Thoracic aorta (tissue), 2 donors: ENCODE results near the gene SH3GL3. TPM values are rescaled to one million over a fixed set of nuclear protein-coding genes. Genes with fewer than 3 reads are reported as not detected.
A peak's percentile ranks its signal among the peaks of the same experiment; 100 is the strongest.

ENCODE experiments used
- ATAC-seq: fragments of 150-250 bp; one replicate; pipeline ENCODE4 v1.8.0; 2017; ENCODE audit warnings: low read depth; ENCODE audit not compliant: insufficient number of reproducible peaks, low FRiP score
- DNase-seq: peaks from one replicate; pipeline ENCODE4 v3.0.0-alpha.2; 2020; ENCODE audit warnings: low spot score
- H3K27ac ChIP-seq, 2 donors: fragments of 200-600 bp; sonication (generic); 1 replicate in 1 of 2; 2 replicates in 1 of 2; pipeline ENCODE4 v1.5.1; 2016; ENCODE audit warnings: mild to moderate bottlenecking in 2 of 2, moderate library complexity in 2 of 2
- H3K27me3 ChIP-seq: fragments of 200-600 bp; sonication (generic); replicated peaks from 2 replicates; pipeline ENCODE4 v1.6.0; 2016; ENCODE audit warnings: mild to moderate bottlenecking; ENCODE audit not compliant: insufficient read depth
- H3K36me3 ChIP-seq: fragments of 200-600 bp; sonication (generic); one replicate; pipeline ENCODE4 v1.5.1; 2016
- H3K4me1 ChIP-seq, 2 donors: fragments of 200-600 bp; sonication (generic); 1 replicate in 1 of 2; 2 replicates in 1 of 2; pipeline versions ENCODE4 v1.5.1 to v1.6.0; 2016; ENCODE audit warnings: low read depth in 2 of 2, mild to moderate bottlenecking in 1 of 2; ENCODE audit not compliant: control insufficient read depth in 1 of 2
- H3K4me3 ChIP-seq: fragments of 200-600 bp; sonication (generic); 2 replicates; pipeline ENCODE4 v1.5.1; 2016; ENCODE audit warnings: mild to moderate bottlenecking
- H3K9me3 ChIP-seq: fragments of 200-600 bp; sonication (generic); 2 replicates; pipeline ENCODE4 v1.5.1; 2016
- CTCF ChIP-seq: fragments of 200-600 bp; sonication (generic); IDR thresholded peaks from one replicate; pipeline ENCODE4 v1.5.1; 2019; ENCODE audit warnings: antibody characterized with exemption
- total RNA-seq, 2 donors: library from RNA; depleted of rRNA; stranded (reverse); fragments of >200 nt; gene quantifications; one replicate each; pipeline versions ENCODE4 v1.1.0 to v1.2.3, GENCODE V29; 2016

Gene SH3GL3
- total RNA-seq, 2 donors from 2014 or later: 4.9 TPM; not detected in 1

- Histone ChIP-seq H3K4me3 (no peak overlapping the region), H3K27ac (no peak overlapping the region), H3K36me3 (no peaks in the 10 kb centered on the region), H3K9me3 (no peaks in the 10 kb centered on the region), H3K27me3 (no peaks in the 10 kb centered on the region), H3K4me1 (peaks cover 0 to 30% of the 10 kb centered on the region in 2 donors)
- no peak for TF ChIP-seq CTCF
- ATAC-seq (no peak), DNase-seq (no peak)
These were observed 1.5 kb upstream of the SH3GL3 start for GRCh38 chr15:83445643-83446042.

GRCh38 chr15:83446417-83446816 lies 724 bp upstream of the SH3GL3 start:
- no peak for TF ChIP-seq CTCF
- peak overlapping the region; percentile 81 for H3K4me3 ChIP-seq
- no peaks in the 10 kb centered on the region for H3K9me3 ChIP-seq
- H3K27me3 ChIP-seq: no peaks in the 10 kb centered on the region
- H3K27ac ChIP-seq: no peak overlapping the region
- ATAC-seq (no peak), DNase-seq (no peak)
- no peaks in the 10 kb centered on the region for H3K36me3 ChIP-seq
- peaks cover 0 to 30% of the 10 kb centered on the region in 2 donors for H3K4me1 ChIP-seq

- DNase-seq (no peak), ATAC-seq (no peak)
- Histone ChIP-seq H3K9me3 (no peaks in the 10 kb centered on the region), H3K4me3 (no peak overlapping the region), H3K27me3 (no peaks in the 10 kb centered on the region), H3K36me3 (no peaks in the 10 kb centered on the region), H3K27ac (no peak overlapping the region), H3K4me1 (peaks cover 0 to 30% of the 10 kb centered on the region in 2 donors)
- TF ChIP-seq CTCF: no peak
These were observed 2.1 kb downstream of the SH3GL3 start for GRCh38 chr15:83449250-83449671.

- ATAC-seq (no peak), DNase-seq (no peak)
- H3K4me1 ChIP-seq: peaks cover 0 to 30% of the 10 kb centered on the region in 2 donors
- no peaks in the 10 kb centered on the region for H3K36me3 ChIP-seq
- H3K27me3 ChIP-seq: no peaks in the 10 kb centered on the region
- TF ChIP-seq CTCF: no peak
- H3K4me3 ChIP-seq: no peak overlapping the region
- no peak overlapping the region for H3K27ac ChIP-seq
- no peaks in the 10 kb centered on the region for H3K9me3 ChIP-seq
These were observed 2.9 kb downstream of the SH3GL3 start for GRCh38 chr15:83449937-83450506.

- H3K4me3 ChIP-seq: no peak overlapping the region
- TF ChIP-seq CTCF: no peak
- DNase-seq (no peak), ATAC-seq (no peak)
- no peaks in the 10 kb centered on the region for H3K9me3 ChIP-seq
- H3K27ac ChIP-seq: no peak overlapping the region
- no peaks in the 10 kb centered on the region for H3K27me3 ChIP-seq
- H3K4me1 ChIP-seq: no peaks in the 10 kb centered on the region
- H3K36me3 ChIP-seq: no peaks in the 10 kb centered on the region
These were observed 10.0 kb downstream of the SH3GL3 start for GRCh38 chr15:83457149-83457548.
